HCT116 (cell line): ENCODE measurements around the gene ZNF83. TPM values are rescaled to one million over a fixed set of nuclear protein-coding genes. Genes with fewer than 3 reads are reported as not detected.
"Not testable (repeated sequence)": the region's sequence is repeated elsewhere in the genome, so short reads cannot be mapped to it uniquely, and the experiment has no call there.

ENCODE experiments used
- ATAC-seq: fragments of 200-7000 bp; cut with Tn5 transposase; 2 replicates; pipeline ENCODE4 v1.9.1; 2020; ENCODE audit warnings: mild to moderate bottlenecking, moderate library complexity
- BruUV-seq: library from RNA; stranded (reverse); fragments of 400-500 nt; replicated peaks from 2 replicates; lab custom pipeline; 2021; lab: Mats Ljungman, UMichigan
- CTCF ChIA-PET: fragments of 300-600 bp; sonication (Branson Sonifier 250); formaldehyde crosslinking; loops from one replicate; lab custom pipeline; 2021; ENCODE audit warnings: antibody characterized with exemption; lab: Charles Lee
- POLR2A ChIA-PET: fragments of 300-600, 350-600 bp; sonication (Branson Sonifier 250); formaldehyde crosslinking; loops from one replicate; lab custom pipeline; 2021; ENCODE audit warnings: antibody characterized with exemption; lab: Charles Lee
- RAD21 ChIA-PET, 2 experiments: fragments of 300-600 bp; sonication (Branson Sonifier 250); formaldehyde crosslinking; loops; one replicate each; lab custom pipeline; 2023; ENCODE audit warnings: low total read pairs in 2 of 2; ENCODE audit not compliant: uncharacterized antibody in 2 of 2, unreplicated experiment in 2 of 2, low non-redundant PET in 1 of 2; lab: Charles Lee
- DNase-seq: peaks from one replicate; pipeline ENCODE4 v3.0.0-alpha.2; 2010; ENCODE audit warnings: low read depth, low spot score
- H2AFZ ChIP-seq: fragments of 200-600 bp; shearing (Covaris generic), sonication (generic); 2 replicates; pipeline ENCODE4 v1.6.1; 2017; ENCODE audit warnings: low read depth, mixed run types, mixed read lengths, antibody characterized with exemption, low read length; ENCODE audit not compliant: poor library complexity, severe bottlenecking
- H3K27ac ChIP-seq: 2 replicates; pipeline ENCODE4 v1.5.1; 2012; ENCODE audit warnings: low read depth, low read length
- H3K27me3 ChIP-seq: fragments of 200-600 bp; sonication (generic); 2 replicates; pipeline ENCODE4 v1.6.1; 2016; ENCODE audit warnings: mixed run types, low read length, mixed read lengths; ENCODE audit not compliant: insufficient read depth
- H3K36me3 ChIP-seq, 2 experiments: fragments of 200-500 bp in 1 of 2; fragments of 200-600 bp in 1 of 2; sonication (Bioruptor generic) in 1 of 2; sonication (generic) in 1 of 2; 2 replicates each; pipeline versions ENCODE4 v1.5.1 to v1.6.1; 2014 to 2016; ENCODE audit warnings: low read length in 2 of 2, inconsistent platforms in 1 of 2, mixed read lengths in 1 of 2, mixed run types in 1 of 2; ENCODE audit not compliant: insufficient read depth in 2 of 2, control insufficient read depth in 1 of 2
- H3K4me1 ChIP-seq, 2 experiments: fragments of 200-600 bp in 1 of 2; sonication (generic) in 1 of 2; 2 replicates each; pipeline versions ENCODE4 v1.5.1 to v1.6.1; 2012 to 2017; ENCODE audit warnings: low read length in 2 of 2, inconsistent platforms in 1 of 2, mild to moderate bottlenecking in 1 of 2, mixed read lengths in 1 of 2, mixed run types in 1 of 2, moderate library complexity in 1 of 2; ENCODE audit not compliant: insufficient read depth in 2 of 2, control insufficient read depth in 1 of 2
- H3K4me2 ChIP-seq: fragments of 200-600 bp; sonication (generic); 2 replicates; pipeline ENCODE4 v1.6.1; 2017; ENCODE audit warnings: mixed run types, low read length, mixed read lengths
- H3K4me3 ChIP-seq, 2 experiments: fragments of 200-600 bp in 1 of 2; sonication (generic) in 1 of 2; replicated peaks in 1 of 2; 2 replicates each; pipeline ENCODE4 v1.5.1; 2011 to 2016; ENCODE audit warnings: low read length in 2 of 2, control low read depth in 1 of 2, low read depth in 1 of 2, mild to moderate bottlenecking in 1 of 2, mixed read lengths in 1 of 2, mixed run types in 1 of 2
- H3K79me2 ChIP-seq: fragments of 200-600 bp; sonication (generic); 2 replicates; pipeline ENCODE4 v1.6.1; 2017; ENCODE audit warnings: mild to moderate bottlenecking, mixed run types, low read length, moderate library complexity, mixed read lengths; ENCODE audit not compliant: insufficient read depth
- H3K9ac ChIP-seq: fragments of 200-600 bp; sonication (generic); 2 replicates; pipeline ENCODE4 v1.6.1; 2016; ENCODE audit warnings: low read length, mixed read lengths
- H3K9me2 ChIP-seq: fragments of 200-600 bp; sonication (generic), shearing (Covaris generic); 2 replicates; pipeline ENCODE4 v1.6.1; 2017; ENCODE audit warnings: mixed run types, mild to moderate bottlenecking, moderate library complexity; ENCODE audit not compliant: insufficient read depth
- H3K9me3 ChIP-seq, 2 experiments: fragments of 200-500 bp in 1 of 2; fragments of 200-600 bp in 1 of 2; sonication (Bioruptor generic) in 1 of 2; sonication (generic) in 1 of 2; 2 replicates each; pipeline ENCODE4 v1.6.1; 2014 to 2017; ENCODE audit warnings: low read length in 2 of 2, mixed read lengths in 2 of 2, inconsistent platforms in 1 of 2, low read depth in 1 of 2, mild to moderate bottlenecking in 1 of 2, mixed run types in 1 of 2, moderate library complexity in 1 of 2; ENCODE audit not compliant: control insufficient read depth in 1 of 2, insufficient read depth in 1 of 2
- H4K20me1 ChIP-seq: fragments of 200-600 bp; sonication (generic), shearing (Covaris generic); 2 replicates; pipeline ENCODE4 v1.6.1; 2017; ENCODE audit warnings: mixed run types, mild to moderate bottlenecking, moderate library complexity; ENCODE audit not compliant: insufficient read depth
- CBX3 ChIP-seq: IDR thresholded peaks from 2 replicates; pipeline ENCODE4 v1.6.1; 2012; ENCODE audit warnings: low read depth
- ELF1 ChIP-seq: IDR thresholded peaks from 2 replicates; pipeline ENCODE4 v1.6.1; 2012; ENCODE audit warnings: low read depth, borderline replicate concordance
- EZH2 ChIP-seq: fragments of 200-600 bp; sonication (generic); IDR thresholded peaks from 2 replicates; pipeline ENCODE4 v1.6.1; 2017; ENCODE audit warnings: antibody characterized with exemption, mixed run types
- EZH2phosphoT487 ChIP-seq: fragments of 200-600 bp; IDR thresholded peaks from 2 replicates; pipeline ENCODE4 v1.6.1; 2018; ENCODE audit warnings: antibody characterized with exemption, borderline replicate concordance
- FOSL1 ChIP-seq: IDR thresholded peaks from 2 replicates; pipeline ENCODE4 v1.6.1; 2012; ENCODE audit warnings: low read depth
- JUND ChIP-seq: IDR thresholded peaks from 2 replicates; pipeline ENCODE4 v1.6.1; 2012
- POLR2AphosphoS5 ChIP-seq: IDR thresholded peaks from 2 replicates; pipeline ENCODE4 v1.6.1; 2011; ENCODE audit warnings: mild to moderate bottlenecking, low read depth, low read length, moderate library complexity
- RAD21 ChIP-seq: IDR thresholded peaks from 2 replicates; pipeline ENCODE4 v1.6.1; 2012; ENCODE audit warnings: low read depth, mild to moderate bottlenecking
- SIN3A ChIP-seq: IDR thresholded peaks from 2 replicates; pipeline ENCODE4 v1.6.1; 2012; ENCODE audit warnings: low read depth
- SP1 ChIP-seq: IDR thresholded peaks from 2 replicates; pipeline ENCODE4 v1.6.1; 2012; ENCODE audit warnings: low read depth
- TCF7L2 ChIP-seq: IDR thresholded peaks from 2 replicates; pipeline ENCODE4 v1.7.0; 2011; ENCODE audit warnings: borderline replicate concordance, inconsistent platforms; ENCODE audit not compliant: insufficient read depth, insufficient read length; ENCODE audit errors: extremely low read depth
- ZFX ChIP-seq: fragments of 450-650 bp; IDR thresholded peaks from 2 replicates; pipeline ENCODE4 v1.6.1; 2017
- intact Hi-C: fragments of 100-400 bp; cut with micrococcal nuclease; formaldehyde crosslinking; loops from 2 replicates; pipeline ENCODE4 v1.10.0; 2022
- total RNA-seq: library from RNA; stranded (reverse); gene quantifications from one replicate; pipeline ENCODE4 v1.2.1, GENCODE V29; 2021; ENCODE audit not compliant: unreplicated experiment
- TF ChIP-seq, protein P1 (sequence below): IDR thresholded peaks from 2 replicates; pipeline ENCODE4 v1.6.1; 2012
- TF ChIP-seq, protein P2 (sequence below): IDR thresholded peaks from 2 replicates; pipeline ENCODE4 v1.6.1; 2011; ENCODE audit warnings: mild to moderate bottlenecking, low read length, moderate library complexity; ENCODE audit not compliant: insufficient replicate concordance; ENCODE audit errors: extremely low read depth
- TF ChIP-seq, protein P3 (sequence below): IDR thresholded peaks from 2 replicates; pipeline ENCODE4 v1.6.1; 2012; ENCODE audit warnings: low read depth

ZNF83 gene
- total RNA-seq, 1 experiment from 2014 or later: 34.2 TPM

DNA sequence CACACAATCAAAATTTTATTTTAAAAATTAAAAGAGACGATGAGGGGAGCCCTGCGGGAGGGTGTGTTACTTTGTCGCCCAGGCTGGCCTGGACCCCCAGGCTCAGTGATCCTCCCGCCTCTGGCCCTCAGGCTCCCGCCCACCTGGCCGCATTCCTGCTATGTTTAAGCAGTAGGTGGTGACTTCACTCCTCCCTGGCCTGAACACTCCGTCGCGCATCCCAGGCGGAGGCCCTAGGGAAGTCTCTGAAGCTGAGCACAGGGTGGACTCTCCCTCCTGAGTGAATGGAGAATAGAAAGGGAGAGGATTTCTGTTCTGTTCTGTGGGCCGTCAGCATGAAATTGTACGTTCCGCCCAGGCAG lies 68.5 kb downstream of the ZNF83 start:
- H3K9ac ChIP-seq, RAD21 ChIA-PET: not testable (repeated sequence)

DNA sequence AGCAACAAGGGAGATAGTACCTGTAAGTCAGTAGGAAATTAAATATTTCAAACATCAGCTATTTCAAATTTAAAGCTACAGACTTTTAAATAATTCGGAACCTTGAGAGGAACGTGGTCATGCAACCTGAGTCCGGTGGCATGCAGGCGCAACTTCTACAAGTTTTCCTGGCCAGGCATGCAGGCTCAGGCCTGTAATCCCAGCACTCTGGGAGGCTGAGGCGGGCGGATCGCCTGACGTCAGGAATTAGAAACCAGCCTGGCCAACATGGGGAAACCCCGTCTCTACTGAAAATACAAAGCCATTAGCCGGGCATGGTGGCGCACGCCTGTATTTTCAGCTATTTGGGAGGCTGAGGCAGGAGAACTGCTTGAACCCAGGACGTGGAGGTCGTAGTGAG lies 70.2 kb downstream of the ZNF83 start:
- CTCF ChIA-PET: no interaction called here
- intact Hi-C loops: no loop called here

More for the DNA sequence above, 68.5 kb downstream of the ZNF83 start:
- H3K4me3 ChIP-seq: peak overlapping the region; percentile 67 to 69
- CTCF ChIA-PET, H3K27me3 ChIP-seq, H3K9me3 ChIP-seq, H3K27ac ChIP-seq, H3K36me3 ChIP-seq, H4K20me1 ChIP-seq, BruUV-seq, H2AFZ ChIP-seq, POLR2A ChIA-PET, H3K9me2 ChIP-seq, intact Hi-C loops, ATAC-seq, H3K79me2 ChIP-seq, DNase-seq: not testable (repeated sequence)
- H3K4me2 ChIP-seq: peak overlapping the region; percentile 88
- H3K4me1 ChIP-seq: peaks cover 0 to 18% of the 10 kb centered on the region in 2 experiments; a peak in 2 of 4 replicates

More for the DNA sequence above, 70.2 kb downstream of the ZNF83 start:
- ChIA-PET RAD21 (no interaction called here), POLR2A (no interaction called here)
- H3K9me3 ChIP-seq: peaks cover 1 to 16% of the 10 kb centered on the region in 2 experiments; a peak in 2 of 4 replicates
- TF ChIP-seq ZFX (no peak), EZH2phosphoT487 (no peak), CBX3 (no peak), ELF1 (no peak), POLR2AphosphoS5 (no peak), TCF7L2 (no peak), JUND (no peak), RAD21 (no peak), EZH2 (no peak), SIN3A (no peak), FOSL1 (no peak), SP1 (no peak)
- TF ChIP-seq, protein P1, sequence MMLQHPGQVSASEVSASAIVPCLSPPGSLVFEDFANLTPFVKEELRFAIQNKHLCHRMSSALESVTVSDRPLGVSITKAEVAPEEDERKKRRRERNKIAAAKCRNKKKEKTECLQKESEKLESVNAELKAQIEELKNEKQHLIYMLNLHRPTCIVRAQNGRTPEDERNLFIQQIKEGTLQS: no peak
- TF ChIP-seq, protein P2, sequence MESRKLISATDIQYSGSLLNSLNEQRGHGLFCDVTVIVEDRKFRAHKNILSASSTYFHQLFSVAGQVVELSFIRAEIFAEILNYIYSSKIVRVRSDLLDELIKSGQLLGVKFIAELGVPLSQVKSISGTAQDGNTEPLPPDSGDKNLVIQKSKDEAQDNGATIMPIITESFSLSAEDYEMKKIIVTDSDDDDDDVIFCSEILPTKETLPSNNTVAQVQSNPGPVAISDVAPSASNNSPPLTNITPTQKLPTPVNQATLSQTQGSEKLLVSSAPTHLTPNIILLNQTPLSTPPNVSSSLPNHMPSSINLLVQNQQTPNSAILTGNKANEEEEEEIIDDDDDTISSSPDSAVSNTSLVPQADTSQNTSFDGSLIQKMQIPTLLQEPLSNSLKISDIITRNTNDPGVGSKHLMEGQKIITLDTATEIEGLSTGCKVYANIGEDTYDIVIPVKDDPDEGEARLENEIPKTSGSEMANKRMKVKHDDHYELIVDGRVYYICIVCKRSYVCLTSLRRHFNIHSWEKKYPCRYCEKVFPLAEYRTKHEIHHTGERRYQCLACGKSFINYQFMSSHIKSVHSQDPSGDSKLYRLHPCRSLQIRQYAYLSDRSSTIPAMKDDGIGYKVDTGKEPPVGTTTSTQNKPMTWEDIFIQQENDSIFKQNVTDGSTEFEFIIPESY: no peak
- TF ChIP-seq, protein P3, sequence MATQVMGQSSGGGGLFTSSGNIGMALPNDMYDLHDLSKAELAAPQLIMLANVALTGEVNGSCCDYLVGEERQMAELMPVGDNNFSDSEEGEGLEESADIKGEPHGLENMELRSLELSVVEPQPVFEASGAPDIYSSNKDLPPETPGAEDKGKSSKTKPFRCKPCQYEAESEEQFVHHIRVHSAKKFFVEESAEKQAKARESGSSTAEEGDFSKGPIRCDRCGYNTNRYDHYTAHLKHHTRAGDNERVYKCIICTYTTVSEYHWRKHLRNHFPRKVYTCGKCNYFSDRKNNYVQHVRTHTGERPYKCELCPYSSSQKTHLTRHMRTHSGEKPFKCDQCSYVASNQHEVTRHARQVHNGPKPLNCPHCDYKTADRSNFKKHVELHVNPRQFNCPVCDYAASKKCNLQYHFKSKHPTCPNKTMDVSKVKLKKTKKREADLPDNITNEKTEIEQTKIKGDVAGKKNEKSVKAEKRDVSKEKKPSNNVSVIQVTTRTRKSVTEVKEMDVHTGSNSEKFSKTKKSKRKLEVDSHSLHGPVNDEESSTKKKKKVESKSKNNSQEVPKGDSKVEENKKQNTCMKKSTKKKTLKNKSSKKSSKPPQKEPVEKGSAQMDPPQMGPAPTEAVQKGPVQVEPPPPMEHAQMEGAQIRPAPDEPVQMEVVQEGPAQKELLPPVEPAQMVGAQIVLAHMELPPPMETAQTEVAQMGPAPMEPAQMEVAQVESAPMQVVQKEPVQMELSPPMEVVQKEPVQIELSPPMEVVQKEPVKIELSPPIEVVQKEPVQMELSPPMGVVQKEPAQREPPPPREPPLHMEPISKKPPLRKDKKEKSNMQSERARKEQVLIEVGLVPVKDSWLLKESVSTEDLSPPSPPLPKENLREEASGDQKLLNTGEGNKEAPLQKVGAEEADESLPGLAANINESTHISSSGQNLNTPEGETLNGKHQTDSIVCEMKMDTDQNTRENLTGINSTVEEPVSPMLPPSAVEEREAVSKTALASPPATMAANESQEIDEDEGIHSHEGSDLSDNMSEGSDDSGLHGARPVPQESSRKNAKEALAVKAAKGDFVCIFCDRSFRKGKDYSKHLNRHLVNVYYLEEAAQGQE: no peak
- H3K9ac ChIP-seq: no peak overlapping the region
- no peaks in the 10 kb centered on the region; a peak in 1 of 4 replicates for H3K36me3 ChIP-seq
- no peak overlapping the region for H3K27ac ChIP-seq
- ATAC-seq: no peak
- DNase-seq: no peak
- BruUV-seq: no TSS peak
- H3K4me3 ChIP-seq: no peak overlapping the region
- no peaks in the 10 kb centered on the region for H3K79me2 ChIP-seq
- H4K20me1 ChIP-seq: no peaks in the 10 kb centered on the region
- H3K27me3 ChIP-seq: no peaks in the 10 kb centered on the region
- H3K4me1 ChIP-seq: peaks cover 0 to 18% of the 10 kb centered on the region in 2 experiments; a peak in 2 of 4 replicates
- H3K4me2 ChIP-seq: no peak overlapping the region
- H3K9me2 ChIP-seq: no peaks in the 10 kb centered on the region
- no peak overlapping the region for H2AFZ ChIP-seq
